Measurements from ENCODE around the gene MAS1.

DNA sequence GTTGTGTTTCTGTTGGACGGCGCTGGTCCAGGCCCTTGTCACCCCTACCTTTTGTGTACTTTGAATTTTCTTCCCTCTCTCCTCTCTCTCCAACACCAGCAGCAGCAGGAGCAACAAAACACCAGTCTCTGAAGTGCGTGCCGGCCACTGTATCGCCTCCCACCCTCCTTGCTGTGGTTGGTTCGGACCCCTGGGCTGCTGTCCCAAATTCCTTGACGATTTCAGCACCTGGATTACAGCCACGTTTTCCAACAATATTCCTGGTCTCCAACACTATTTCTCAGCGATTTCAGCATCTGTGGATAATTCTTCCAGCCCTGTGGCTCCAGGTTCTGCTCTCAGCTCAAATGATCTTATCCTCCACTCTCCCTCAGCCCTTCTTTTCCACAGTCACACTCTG, 11.8 kb downstream of the MAS1 start:
- TF ChIP-seq, protein P1, sequence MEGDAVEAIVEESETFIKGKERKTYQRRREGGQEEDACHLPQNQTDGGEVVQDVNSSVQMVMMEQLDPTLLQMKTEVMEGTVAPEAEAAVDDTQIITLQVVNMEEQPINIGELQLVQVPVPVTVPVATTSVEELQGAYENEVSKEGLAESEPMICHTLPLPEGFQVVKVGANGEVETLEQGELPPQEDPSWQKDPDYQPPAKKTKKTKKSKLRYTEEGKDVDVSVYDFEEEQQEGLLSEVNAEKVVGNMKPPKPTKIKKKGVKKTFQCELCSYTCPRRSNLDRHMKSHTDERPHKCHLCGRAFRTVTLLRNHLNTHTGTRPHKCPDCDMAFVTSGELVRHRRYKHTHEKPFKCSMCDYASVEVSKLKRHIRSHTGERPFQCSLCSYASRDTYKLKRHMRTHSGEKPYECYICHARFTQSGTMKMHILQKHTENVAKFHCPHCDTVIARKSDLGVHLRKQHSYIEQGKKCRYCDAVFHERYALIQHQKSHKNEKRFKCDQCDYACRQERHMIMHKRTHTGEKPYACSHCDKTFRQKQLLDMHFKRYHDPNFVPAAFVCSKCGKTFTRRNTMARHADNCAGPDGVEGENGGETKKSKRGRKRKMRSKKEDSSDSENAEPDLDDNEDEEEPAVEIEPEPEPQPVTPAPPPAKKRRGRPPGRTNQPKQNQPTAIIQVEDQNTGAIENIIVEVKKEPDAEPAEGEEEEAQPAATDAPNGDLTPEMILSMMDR (IDR thresholded peaks at IDR 0.05), result no peak
- no peak for TF ChIP-seq POLR2AphosphoS5 (IDR thresholded peaks at IDR 0.05)
